HG03135 (cell line): ENCODE data around the gene ABCF2.

Source experiments
- ATAC-seq: cut with Tn5 transposase; IDR thresholded peaks from one replicate; pipeline ENCODE4 v1.9.1; 2021; ENCODE audit warnings: mild to moderate bottlenecking, moderate library complexity; ENCODE audit not compliant: unreplicated experiment

Gene ABCF2

GRCh38 chr7:151252961-151253711, 26.1 kb upstream of the ABCF2 start:
- ATAC-seq, result no peak

- ATAC-seq, result no peak
Measured at GRCh38 chr7:151252561-151252835, 25.5 kb upstream of the ABCF2 start.

DNA sequence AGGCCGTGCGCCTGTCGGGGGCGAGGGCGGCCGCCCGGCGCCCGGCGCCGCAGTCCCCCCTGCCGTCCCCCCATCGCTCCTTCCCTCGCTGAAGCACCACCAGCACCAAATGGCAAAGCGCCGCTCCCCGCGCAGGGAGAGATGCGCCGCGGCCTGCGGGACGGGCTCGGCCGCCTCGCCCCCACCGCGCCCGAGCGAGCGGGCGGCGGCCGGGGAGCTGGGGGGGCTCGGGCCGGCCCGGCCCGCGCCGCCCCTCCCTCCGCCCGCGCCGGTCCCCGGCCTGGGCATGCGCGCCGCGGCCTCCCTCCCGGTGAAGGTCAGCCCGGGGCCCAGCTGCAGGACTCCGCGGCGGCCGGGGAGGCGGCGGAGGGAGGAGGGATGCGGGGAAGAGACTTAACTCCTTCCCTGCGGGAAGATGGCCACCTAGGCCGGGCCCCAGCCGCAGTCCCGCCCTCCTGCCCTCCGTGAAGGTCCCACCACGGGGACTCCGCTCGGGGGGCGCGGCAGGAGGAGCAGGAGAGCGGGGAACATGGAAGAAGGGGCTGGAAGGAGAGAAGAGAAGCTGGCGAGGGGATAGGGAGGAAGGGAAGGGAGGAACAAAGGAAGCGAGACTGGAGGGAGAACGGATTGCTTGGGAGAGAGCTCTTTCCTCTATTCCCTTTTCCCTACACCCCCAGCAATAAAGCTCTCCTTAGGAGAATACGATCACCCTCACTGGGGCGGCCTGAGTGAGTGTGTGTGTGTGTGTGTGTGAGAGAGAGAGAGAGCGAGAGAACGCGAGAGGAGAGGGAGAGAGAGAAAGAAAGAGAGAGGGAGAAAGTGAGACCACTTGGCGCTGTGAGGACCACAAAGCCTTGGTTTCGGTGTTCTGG, 24.9 kb upstream of the ABCF2 start:
- no peak for ATAC-seq

- no peak for ATAC-seq
Measured at GRCh38 chr7:151251328-151251688, 24.3 kb upstream of the ABCF2 start.

DNA sequence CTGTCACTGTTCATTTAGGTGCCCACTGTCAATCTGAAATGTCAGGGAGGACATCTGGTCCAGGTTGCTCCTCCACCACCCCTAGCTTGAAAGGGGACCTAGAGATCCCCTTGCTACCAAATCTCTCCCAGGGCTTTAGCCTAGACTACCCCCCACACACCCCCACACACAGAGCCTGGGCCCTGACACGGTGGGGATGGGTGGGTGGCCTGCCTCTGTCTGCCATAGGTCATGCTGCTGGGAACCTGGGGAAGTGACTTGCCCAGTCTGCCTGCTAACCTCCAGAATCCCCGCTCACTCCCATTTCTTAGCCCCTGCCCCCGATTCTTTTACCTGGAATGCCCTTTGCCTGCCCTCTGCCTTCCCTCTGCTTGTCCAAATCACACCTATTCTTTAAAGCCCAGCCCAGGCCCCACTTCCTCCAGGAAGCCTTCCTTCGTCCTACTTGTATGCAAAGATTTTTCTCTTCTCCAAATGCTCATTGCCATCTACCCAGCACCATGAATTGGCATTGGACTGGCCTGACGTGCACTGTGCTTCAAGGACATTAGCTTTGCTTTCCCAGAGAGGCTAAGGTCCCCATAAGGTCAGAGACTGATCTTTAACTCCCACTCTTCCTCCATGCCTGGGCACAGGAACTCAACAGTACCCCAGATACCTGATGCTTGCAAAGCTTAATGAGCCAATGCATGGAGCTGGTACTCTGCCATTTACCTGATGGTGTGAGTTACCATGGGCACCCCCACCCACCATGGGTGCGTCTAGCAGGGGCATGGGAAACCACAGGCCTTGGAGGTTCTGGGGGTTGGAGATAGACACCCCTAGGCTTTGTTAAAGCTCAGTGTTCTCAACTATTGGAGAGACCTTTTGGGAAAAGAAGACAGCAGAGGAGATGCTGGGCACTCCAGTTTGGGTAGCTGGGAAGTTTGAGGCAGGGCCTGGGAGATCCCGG, 23.5 kb upstream of the ABCF2 start:
- ATAC-seq, result no peak

DNA sequence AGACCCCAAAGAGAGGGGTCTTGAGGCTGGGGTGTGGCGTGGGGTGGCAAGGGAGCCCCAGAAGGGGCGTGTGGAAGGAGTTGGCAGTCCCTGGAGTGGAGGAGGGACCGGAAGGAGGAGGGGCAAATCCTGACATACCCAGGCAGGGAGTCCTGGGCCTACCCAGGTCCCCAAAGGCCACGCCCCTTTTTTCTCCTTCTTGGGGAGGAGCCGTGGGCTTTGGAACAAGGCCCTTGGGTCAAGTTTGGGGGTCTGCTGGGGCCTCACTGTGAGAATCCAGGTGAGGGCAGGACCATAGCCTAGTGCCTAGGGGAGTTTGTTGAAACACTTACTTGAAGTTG, 22.7 kb upstream of the ABCF2 start:
- no peak for ATAC-seq

GRCh38 chr7:151249034-151249731, 22.2 kb upstream of the ABCF2 start:
- no peak for ATAC-seq

- no peak for ATAC-seq
Measured at GRCh38 chr7:151248346-151249033, 21.5 kb upstream of the ABCF2 start, which contains the start of gene SMARCD3. SMARCD3 (minus strand) TSS chr7:151248694; CDS start chr7:151248562, 132 bp downstream.

GRCh38 chr7:151247611-151248345, 20.8 kb upstream of the ABCF2 start:
- ATAC-seq, result no peak

DNA sequence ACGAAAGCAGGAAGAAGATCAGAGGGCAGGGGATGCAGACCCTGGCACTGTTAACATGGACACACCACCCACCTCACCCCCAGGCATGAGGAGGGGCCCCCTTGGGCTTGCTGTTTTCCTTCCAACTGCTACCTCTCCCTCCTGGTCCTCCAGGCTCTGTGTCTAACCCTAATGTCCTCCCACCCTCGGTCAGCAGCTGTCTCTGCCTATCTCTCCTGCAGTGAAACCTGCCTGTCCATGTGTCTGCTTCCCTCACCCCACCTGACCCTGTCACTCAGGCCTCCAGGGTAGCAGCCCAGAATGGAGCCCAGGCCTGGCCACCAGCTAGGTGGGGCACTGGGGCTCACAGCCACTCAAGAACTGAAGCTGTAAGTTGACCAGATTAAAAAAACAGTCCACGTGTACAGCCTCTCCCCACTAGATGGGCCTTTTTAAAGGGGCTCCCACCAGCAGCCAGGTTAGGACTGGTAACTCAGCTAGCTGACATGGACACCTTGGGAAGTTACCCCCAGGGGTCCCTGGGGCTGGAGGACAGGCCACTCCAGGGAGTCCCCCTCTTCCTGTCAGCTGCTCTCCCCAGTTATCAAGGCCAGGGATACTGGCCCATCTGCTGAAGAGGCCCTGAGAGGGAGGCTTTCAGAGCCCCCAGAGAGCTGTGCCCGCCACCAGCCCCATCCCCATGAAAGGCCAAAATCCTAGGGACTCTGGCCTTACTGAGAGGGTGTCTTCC, 20.0 kb upstream of the ABCF2 start:
- ATAC-seq, result no peak

DNA sequence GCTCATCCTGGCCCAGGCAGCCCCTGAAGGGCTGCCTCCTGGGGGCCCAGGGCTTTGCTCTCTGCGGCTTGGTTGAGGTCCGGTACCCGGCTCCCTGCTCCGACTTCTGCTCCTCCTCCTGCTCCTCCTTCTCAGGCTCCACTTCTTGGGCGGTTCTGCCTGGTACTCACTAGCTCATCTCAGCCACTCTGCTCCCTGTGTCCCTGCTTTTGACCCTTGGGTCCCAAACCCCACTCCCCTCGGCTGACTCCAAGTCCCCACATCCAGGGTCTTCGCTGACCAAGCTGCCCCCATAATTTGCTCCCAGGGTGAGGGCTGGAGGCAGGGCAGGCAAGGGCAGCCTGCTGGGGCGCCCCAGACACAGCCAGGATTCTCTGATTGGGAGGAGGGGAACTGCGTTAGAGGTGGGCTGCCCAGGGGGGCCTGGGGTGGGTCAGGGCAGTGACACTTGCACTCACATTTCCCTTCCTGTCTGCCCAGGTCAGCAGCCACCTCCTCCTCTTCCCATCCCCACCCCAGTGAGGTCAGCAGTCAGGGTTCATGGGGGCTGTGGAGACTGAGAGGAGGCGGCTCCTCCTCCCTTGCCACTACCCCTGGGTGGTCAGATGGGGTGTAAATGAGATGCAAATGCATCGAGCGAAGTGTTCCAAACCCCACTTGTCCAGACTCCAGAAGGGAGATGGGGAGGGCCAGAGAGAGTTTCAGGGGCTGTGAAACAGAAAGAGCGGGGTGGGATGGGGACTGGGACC, 19.3 kb upstream of the ABCF2 start:
- no peak for ATAC-seq

DNA sequence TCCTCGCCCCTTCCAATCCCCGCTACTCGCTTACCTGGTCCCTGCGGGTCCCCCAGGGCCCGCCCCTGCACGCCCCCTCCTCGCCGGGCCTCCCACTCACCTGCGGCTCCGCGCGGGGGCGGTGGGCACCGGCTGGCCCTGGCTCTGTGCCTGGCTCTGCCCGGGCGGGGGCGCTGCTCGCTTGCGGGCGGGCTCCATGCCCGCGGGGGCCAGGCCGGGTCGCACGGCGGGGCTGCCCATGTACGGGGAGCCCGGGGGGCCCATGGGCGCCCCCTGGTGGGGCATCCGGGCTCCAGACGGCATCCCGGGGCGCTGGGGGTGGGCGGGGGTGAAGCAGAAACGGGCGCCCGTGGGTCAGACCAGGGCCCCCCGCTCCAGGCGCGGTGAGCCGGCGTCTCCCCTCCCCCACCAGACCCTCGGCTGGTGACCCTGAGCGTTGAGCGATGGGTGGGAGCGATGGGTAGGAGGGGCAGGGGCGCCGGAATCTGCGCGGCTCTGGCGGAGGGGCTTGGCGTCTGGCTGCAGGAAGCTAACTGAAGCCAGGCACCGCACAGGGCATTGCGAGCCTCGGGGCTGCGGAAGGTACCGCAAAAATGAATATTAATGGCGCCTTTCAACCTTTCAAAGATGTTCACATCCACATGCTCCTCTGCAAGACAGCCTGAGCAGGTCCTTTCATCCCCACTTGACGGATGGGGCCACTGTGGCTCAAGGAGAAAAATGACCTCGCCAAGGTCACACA, 18.5 kb upstream of the ABCF2 start:
- no peak for ATAC-seq

GRCh38 chr7:151244841-151245346, 17.9 kb upstream of the ABCF2 start:
- no peak for ATAC-seq

DNA sequence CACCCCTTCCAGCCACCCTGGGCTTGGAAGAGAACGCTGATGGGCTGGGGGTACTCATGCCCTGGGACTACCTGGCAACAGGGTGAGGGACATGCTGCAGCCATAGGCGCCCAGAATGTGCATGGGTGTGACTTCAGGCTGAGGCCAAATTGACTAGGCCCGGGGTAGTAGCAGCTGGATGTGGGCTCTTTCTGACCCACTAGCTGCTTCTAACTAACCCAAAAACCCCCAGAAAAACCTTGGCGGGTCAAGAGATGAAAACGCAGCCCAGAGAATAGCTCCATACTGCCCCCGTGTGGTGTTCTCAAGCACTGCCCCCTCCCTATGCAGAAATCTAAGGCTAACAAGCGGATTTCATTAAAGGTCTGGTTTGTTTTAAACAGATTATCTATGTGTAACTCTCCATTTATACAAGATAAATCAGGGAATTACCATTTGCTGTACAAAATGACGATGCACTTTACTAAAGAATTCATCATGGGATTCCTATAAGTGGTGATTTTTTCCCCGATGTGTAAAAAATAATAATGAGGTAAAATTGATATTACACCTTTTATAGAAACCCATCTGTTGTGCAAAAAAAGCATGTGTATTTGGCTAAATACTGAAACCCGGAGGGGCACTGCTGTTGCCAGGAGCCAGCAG, 17.3 kb upstream of the ABCF2 start:
- no peak for ATAC-seq

DNA sequence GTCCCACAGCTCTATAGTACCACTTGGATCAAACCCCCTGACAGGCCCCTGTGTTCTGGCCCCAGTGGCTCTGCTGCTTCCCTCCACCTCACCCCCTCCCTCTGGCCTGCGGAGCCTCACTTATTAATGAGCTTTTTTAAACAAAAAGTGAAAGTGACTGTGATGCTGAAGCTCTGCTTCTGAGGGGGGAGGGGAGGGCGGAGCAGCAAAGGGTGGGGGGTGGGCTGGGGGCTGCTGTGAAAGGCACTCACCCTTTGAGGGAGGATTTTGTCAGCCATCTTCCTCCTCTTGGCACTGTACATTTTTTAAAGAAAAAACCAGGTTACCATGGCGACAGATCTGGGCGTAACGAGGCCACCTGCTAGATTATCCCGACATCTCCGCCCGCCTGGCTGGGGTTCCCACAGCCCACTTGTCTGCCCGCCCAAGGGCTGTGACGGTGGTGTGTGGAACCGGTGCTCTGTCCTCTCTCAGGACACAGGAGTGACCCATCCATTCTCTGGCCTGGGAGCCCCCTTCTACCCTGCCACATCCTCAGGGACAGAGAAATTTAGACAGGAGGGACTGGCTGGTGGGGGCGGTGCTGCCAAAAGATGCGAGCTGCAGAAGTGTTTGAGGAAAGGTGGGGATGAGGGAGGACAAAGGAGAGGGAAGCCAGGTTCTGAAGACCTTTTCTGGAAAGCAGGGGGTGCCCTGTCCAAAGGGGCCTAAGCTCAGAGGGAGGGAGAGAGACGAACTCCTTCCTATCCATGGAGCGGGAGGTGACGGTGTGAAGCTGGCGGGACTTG, 16.6 kb upstream of the ABCF2 start:
- no peak for ATAC-seq

- ATAC-seq, result no peak
Measured at GRCh38 chr7:151243045-151243349, 16.0 kb upstream of the ABCF2 start.
